ENCODE measurements around the gene KIAA0513.
A peak's percentile ranks its signal among the peaks of the same experiment; 100 is the strongest.

Gene KIAA0513

DNA sequence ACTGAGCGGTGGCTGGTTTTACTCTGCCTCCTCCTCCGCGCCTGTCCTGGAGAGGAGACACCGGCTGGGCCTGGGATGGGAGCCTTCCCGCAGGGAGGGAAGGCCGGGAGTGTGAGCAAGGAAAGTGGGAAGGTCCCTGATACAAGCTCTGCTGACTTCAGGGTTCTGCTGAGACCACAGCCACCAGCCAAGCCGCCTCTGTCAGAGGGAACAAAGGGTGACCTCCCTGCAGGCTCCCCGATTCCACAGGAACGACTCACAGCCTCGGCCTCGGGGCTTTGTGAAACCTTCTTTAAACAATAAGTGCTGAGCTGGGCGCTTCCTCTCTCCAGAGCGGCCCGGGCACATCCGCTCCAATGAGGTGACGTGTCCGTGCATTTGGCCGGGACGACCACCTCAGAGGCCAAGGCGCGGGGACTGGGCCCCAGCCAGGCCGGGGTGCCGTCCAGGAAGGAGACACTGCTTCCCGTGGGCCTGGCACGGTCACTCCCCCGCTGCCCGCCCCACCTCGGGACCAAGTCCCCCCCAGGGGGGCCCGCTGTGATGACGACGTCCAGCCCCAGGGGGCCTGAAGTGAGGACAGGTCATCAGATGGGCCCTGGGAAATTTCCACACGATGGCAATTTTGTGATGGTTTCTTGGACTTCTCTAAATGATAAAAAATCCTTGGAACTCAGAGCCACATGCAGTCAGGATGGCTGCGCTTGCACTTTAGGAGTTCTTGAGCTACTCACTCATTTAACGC lies 96.5 kb downstream of the KIAA0513 start:
- DNase-seq, result no peak

DNA sequence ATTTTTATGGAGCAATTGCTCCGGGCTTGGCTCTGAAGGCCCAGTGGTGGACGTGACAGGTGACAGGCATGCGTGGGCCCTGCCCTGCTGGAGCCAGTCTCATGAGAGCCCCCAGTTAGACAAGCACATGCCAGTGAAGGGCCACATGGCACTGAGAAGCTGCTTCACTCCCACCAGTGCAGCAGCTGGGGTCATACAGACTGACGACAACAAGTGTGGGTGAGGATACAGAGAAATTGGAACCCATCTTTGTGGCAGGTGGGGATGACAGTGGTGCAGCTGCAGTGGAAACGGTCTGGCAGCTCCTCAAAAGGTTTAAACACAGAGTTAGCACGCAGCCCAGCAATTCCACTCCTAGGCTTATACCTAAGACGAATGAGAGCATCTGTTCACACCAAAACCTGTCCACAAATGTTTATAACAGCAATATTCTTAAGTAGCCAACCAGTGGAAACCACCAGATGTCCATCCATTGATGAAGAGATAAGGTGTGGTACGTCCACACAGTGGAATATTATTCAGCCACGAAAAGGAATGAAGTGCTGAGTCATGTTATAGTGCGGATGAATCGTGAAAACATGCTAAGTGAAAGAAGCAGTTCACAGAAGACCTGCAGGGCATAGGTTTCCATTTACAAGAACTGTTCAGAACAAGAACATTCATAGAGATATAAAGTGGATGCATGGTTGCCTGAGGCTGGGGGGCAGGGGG lies 97.2 kb downstream of the KIAA0513 start:
- DNase-seq, result no peak

DNA sequence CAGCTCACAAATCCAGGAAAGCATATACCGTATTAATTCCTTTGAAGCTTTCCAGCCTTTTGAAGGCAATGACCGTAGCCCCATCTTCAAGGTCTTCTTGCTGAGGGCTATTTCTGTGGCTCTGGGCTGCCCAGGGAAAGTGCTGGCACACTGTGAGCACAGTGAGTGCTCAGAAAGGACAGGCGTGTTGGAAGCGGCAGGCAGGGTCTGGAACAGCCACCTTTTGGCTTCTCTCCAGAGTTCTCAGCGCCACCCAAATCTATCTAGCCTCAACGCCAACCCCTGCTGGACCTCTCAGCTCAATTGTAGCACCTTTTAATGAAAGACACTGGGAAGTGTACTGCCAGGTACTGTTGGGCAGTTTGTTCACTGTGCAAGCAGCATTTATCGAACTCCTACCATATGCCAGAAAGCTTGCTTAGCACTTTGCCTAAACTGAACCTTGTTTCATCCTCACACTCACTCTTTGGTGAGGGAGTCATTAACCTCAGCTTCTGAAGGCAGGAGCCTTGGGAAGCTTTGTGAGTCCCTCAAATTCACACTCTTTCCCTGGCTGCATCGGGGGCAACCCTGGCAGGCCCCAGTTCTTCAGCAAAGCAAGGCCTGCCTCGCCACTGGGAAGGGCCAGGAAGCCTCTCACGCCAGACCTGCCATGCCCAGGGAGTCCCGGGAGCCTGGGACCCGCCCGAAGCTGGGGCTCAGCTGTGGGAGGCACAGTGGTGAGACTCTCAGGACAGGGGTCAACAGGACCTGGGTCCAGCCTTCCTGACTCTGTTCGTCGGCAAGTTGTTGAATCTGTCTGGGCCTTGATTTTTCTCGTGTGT lies 98.2 kb downstream of the KIAA0513 start:
- DNase-seq, result no peak

DNA sequence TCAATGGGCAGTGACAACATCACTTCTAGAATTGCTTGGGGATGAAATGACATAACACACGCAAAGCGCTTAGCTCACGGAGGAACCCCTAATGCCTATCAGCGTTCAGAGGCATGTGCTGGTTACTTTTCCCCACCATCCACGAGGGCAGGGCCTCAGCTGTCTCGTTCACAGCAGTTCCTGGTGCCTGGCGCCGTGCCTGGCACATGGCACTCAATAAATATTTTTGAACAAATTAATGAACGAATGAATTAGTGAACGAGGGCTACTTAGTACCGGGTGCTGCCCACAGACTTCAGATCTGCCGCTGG lies 98.8 kb downstream of the KIAA0513 start:
- no peak for DNase-seq

DNA sequence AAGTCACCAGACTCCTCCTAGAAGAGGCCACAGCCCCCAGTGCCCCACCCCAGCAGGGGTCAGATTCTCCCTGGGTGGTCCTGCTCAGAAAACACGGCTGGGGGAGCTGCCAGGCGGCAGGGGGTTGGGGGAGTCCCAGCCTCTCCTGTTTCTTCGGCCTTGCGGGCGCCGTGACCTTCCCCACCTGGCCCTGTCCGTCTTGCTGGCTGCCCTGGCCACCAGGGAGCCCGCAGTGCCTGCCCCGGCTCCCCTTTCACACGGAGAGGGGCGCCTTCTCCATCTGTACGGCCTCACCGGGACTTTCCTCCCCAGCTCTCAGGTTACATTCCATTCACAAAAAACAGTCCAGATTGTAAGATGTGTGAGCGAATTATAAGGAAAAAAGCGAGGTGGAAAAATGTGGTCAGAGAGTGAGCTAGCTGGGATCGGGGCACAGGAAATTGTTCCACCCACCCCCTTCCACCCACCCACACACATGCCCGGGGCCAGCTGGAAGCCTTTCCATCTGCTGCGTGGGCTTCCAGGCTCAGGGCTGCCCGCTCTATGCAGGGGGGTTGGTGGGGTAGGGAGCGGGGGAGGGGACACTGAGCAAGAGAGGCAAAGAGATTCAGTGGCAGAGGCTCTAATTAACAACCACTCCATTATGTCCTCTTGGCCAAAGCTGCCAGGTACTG lies 99.2 kb downstream of the KIAA0513 start:
- peak; percentile 53 for DNase-seq

DNA sequence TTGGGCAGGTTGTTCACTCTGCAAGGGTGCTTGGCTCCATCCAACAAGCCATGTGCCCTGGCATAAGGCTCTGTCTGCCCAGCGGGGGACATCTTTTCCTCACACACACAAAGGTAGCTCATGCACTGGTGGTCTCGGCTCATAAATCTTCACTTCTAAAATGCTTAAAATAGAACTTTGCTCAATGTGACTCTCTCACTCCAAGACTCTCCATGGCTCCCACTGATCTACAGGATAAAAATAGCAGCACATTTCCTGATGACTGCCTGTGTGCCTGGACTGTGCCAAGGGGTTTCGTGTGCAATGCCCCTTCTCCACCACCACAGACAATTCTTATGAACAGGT lies 99.8 kb downstream of the KIAA0513 start:
- DNase-seq, result no peak

DNA sequence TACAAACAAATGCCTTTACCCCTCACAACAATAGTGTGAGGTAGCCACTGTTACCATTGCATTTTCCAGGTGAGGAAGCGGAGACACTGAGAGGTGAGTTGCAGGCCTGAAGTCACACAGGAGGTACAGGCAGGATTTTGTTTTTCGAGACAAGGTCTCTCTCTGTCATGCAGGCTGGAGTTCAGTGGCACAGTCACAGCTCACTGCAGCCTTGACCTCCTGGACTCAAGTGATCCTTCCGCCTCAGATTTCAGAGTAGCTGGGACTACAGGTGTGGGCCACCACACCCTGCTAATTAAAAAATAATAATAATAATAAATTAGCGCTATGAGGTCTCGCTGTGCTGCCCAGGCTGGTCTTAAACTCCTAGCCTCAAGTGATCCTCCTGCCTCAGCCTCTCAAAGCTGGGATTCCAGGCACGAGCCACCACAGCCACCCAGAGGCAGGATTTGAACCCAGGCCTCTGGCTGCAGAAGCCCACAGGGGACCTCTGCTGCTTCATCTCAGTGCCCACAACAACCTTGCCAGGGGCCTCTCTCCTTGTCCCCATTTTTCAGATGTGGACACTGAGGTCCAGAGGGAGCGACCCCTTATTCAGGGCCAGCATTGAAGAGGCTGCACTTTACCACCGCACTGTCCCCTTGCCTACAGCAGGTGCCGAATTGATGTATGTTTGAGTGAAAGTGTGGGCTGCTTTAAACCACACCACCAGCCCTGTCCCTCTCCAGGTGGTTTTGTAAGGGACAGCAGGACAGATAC lies 100.7 kb downstream of the KIAA0513 start:
- DNase-seq, result no peak

DNA sequence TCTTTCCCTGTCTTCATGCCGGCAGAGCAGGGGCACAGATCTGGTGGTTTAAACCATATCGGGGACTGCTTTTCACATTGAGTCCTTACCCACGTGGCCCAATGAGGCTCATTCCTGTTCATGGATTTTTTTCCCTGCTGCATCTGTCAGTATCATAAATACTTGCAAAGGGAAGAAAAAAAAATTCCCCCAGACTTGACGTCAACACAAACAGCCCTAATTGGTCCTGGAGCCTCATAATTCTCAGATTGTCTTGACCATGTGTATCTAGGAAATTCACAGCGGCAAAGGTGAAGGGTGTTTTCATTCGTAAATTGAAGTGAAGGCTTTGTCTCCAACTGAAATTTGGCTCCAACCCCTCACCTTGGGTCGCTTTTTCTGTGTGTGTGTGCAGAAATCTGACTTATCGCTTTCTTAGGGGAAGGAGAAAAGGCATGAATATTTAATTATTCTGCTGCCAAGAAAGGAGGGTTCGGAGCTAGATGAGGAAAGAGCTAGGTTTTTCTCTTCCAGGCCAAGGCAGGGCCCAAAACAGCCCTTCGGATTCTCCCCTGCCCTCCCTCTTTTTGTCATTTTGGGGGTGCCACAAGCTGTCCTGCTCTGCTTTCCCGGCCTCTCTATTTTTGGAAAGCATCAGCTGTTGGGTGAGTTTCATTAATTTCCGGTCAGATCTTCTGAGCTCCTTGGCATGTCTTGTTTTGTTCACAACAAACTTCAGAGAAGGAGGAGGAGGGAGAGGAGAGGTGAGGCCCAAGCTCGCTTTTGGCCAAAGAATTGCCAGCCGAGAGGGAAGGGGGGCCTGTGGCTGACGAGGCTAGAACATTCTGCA lies 102.5 kb downstream of the KIAA0513 start:
- no peak for DNase-seq

DNA sequence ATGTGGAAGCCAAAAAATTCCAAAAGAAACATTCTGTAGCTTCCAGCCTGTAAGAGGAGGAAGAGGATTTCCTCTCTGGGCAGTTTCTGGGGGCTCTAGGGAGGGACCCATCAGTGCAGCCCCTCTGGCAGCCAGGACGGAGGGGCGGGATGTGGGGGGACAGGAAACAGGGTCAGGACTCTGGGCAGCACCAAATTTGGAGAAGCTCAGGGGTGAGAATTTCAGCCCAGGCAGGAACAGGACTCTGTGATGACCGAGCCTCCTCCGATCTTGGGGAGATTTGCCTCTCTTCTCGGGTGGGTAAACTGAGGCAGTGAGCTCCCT lies 103.1 kb downstream of the KIAA0513 start:
- DNase-seq, result no peak

DNA sequence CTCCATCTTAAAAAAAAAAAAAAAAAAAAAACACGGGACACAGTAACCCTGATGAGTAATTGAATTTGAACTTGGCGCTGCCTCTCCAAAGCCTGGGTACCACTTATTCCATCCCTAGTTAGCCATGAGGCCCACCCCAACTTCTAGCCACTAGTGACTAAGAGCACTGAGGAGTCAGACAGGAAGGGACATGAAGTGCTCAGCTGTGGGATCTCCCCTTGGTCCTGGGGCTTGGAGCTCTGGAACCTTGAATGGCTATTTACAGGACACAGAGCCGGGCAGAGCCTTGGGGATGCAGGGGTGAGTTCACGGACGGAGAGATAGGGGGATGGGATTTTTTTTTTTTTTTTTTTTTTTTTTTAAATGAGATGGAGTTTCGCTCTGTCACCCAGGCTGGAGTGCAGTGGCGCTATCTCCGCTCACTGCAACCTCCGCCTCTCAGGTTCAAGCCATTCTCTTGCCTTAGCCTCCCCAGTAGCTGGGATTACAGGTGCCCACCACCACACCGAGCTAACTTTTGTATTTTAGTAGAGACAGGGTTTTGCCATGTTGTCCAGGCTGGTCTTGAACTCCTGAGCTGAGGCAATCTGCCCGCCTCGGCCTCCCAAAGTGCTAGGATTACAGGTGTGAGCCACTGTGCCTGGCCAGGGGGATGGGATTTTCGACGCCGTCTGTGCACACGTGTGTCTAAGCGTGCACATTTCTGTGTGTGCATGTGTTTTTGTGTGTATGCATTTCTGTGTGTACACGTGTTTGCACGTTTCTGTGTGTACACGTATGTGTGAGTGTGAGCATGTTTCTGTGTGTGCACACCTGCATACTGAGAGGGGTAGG lies 105.1 kb downstream of the KIAA0513 start:
- DNase-seq, result no peak

DNA sequence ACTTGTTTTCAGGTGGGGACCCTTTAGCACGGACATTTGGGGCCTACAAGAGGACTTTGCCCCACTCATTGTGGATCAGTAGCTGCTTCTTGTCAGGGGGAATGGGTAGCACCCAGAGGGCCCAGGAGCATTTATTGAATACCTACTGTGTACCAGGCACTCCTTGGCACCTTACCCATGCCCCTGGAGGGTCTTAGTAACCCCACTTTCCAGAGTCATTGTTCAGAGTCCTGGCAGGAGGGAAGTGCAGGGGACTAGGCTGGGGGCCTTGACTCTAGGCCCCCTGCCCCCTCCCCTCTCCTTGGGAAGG lies 105.7 kb downstream of the KIAA0513 start:
- no peak for DNase-seq

DNA sequence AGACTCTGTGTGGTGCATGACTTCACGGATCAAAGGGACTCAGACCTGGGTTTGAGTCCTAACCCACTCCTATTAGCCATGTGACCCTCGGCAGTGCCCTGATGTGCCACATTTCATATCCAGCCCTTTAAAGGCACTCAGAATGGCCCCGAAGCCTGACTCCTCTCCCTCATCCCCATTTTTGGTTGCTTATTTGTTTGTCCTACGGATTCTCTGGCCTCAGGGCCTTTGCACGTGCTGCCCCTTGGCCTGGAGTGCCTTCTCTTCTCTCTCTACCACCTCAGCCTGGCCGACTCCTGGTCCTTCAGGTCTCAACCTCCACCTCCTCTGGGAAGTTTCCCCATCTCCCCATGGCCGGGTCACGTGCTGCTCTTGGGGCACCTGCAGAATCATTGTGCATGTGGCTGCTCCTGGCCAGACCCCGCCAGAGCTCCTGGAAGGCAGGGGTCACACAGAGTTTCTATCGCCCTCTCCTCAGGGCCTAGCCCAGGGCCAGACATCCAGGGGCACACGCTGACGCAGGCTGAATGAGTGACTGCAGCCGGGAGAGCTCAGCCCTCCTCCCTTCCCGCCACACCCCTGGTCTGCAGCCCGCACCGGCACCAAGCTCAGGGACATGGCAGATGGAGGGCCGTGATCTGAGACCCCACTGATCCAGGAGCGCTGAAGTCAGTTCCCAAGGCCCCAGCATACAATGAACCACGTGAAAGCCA lies 106.6 kb downstream of the KIAA0513 start:
- DNase-seq, result no peak

DNA sequence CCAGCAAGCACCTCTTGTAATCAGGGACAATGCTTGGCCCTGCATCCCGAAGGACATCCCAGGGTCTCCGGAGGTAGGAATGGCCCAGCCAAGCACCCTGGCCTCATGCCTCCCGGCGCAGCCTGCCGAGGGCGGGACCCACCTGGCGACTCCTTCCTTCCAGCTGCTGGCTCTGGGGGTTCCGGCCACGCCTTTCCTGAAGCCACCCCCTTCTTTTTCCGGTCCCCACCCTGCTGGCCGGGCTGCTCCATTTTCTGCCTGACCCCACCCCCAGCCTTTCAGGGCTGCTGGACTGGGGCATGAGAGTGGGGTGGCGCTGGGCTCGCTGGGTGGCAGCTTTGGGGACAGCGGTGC lies 107.2 kb downstream of the KIAA0513 start:
- DNase-seq, result no peak

DNA sequence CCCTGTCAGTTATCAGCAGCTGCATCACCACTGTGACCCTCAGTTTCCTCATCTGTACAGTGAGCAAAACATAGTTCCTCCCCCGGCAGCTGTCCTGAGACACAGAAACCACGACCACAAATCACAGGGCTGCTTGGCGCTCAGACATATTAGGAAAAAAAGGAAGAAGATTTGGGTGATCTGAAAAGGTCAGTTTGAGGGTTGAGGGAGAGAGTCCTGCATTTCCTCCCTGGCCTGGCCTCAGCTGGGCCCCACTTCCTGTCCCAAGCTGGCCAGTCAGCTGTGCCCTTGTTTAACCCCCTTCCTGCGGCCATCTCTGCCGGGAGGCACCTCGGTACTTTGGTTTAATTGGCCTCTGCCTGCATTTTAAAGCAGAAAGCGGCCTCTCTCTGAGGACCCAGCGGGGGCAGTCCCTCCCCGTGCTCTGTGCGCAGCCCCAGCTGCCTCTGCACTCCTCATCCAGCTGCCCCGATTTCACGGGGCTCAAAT lies 108.7 kb downstream of the KIAA0513 start:
- no peak for DNase-seq

DNA sequence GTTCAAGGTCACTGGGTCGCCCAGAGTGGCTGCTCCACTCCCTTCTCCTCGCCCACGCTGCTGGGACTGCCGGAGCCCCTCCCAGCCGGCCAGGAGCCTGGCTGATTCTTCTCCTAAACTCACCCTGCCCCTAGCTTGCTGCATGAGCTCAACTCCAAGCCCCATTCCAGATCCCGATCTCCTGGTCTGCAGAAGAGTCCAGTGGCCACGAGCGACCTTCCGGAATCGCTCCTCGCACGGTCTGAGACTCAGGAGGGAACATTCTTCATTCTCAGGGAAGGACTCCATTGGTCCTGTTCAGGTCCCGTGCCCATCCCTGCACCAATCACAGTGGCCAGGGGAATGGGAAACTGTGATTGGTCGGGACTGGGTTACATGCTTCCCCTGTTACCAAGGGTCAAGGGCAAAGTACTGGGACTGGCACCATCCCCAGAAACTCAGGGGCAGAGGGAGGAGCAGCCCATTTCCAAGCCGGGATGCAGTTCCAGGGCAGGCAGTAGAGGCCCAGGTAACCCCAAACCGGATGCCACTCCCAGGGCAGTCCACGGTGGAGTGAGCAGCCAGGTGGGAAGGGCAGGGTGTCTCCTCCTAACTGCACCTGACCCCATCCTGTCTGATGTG lies 109.2 kb downstream of the KIAA0513 start:
- no peak for DNase-seq

DNA sequence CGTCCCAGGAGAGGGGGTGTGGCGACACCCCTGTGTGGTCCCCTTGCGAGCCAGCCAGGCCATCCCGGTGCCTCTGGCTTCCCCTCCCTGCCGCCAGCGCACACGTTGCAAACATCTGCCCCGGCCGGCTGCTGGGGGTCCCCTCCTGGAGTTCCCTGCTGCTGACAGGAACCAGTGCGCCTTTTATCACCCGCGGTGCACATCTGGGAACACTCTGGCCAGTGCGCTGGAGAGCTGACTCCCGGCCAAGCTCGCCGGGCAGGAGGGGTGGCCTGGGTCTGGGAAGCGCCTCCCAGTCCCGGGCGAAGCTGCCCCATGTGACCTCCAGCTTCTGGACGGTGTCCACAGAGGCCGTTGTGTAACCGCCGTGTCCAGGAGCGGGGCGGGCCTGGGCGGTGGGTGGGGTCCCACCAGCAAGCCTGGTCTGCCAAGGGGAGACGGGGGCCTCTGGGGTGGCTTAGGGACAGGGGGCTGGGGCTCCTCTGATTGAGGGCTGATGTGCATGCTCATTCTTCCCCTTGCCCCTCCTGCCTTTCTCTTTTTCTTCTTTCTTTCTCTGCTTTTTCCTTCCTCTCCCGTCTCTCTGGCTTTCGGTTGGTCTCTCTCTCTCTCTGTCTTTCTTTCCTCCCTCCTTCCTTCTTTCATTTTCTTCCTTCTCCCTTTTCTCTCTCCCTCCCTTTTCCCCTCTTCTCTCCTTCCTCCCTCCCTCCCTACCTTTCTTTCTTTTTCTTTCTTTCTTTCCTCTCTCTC lies 109.9 kb downstream of the KIAA0513 start:
- DNase-seq, result no peak

DNA sequence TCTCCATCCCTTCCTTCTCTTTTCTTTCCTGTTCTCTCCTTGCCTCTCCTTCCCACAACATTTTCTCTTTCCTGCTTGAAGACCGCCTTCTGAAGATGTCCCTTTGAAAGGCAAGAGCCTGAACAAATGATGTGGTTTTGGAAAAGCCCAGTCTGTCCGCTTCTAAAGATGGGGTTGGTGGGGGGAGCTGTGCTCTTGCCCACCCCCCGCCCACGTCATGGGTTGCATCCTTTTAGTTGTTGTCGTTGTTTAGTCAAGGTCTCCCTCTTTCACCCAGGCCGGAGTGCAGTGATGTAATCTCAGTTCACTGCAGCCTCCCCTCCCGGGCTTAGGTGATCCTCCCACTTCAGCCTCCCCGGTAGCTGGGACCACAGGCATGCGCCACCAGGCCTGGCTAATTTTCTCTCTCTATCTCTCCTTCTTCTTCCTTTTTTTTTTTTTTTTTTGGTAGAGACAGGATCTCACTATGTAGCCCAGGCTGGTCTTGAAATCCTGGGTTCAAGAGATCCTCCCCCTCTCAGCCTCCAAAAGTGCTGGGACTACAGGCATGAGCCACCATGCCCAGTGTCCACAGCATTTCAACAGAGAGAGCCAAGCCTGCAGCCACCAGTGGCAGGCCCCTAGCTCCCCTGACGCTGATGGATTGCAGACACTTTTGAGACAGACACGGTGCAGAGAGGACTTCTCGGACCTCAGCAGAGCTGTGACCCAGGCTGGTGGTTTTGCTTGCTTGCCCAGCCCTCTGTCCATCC lies 110.7 kb downstream of the KIAA0513 start:
- DNase-seq, result no peak

DNA sequence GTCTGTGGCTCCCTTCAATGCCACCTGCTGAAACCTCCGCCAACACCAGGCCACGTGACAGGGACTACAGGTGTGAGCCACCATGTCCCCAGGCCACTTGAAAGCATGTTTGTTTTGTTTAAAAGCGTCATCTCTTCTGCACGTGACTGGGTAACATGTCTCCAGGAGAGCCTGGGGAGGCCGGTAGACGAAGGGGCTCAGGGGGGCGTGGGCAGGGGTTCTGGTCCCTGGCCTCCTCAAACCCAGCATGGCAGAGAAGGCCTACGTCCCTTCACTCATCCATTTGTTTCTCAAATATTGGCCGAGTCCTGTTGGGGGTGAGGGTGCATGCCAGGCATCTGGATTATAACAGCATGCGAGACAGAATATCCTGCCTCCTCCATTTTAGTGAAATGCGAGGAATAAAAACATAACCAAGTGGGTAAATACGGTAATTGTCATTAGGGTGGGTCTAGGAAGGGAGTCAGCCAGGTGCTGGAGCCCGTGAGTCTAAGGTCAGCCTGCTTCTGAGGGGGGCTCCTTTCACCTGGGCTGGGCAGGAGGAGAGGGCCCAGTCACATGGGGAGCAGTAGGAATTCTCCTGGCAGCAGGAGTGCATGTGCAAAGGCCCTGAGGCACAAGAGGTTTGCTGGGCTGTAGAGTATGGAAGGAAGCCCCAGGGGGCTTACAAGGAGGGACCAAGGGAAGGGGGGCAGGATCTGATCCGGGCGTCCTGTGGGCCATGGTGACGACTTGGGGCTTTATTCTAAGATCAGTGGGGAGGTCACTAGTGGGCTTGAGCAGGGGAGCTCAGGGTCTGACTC lies 111.4 kb downstream of the KIAA0513 start:
- no peak for DNase-seq
